H1 (cell line): ENCODE data around the gene HIVEP3. TPM values are rescaled to one million over a fixed set of nuclear protein-coding genes. Genes with fewer than 3 reads are reported as not detected.

Experiments
- CTCF ChIA-PET: fragments of 300-600 bp; sonication (Branson Sonifier 250); formaldehyde crosslinking; loops from one replicate; lab custom pipeline; 2021; ENCODE audit not compliant: partially characterized antibody; lab: Charles Lee
- POLR2A ChIA-PET: fragments of 300-600 bp; sonication (Branson Sonifier 250); formaldehyde crosslinking; loops from one replicate; lab custom pipeline; 2021; ENCODE audit warnings: inconsistent platforms; ENCODE audit not compliant: partially characterized antibody; lab: Charles Lee
- DNase-seq, 2 experiments: peaks; one replicate each; pipeline versions ENCODE4 v3.0.0 to v3.0.0-alpha.2; 2010 to 2022; ENCODE audit warnings: low spot score in 2 of 2, low read depth in 1 of 2, mixed read lengths in 1 of 2
- FAIRE-seq: peaks from 2 replicates; lab custom pipeline; 2011; peaks lifted over from hg19 to GRCh38; lab: Jason Lieb, UNC
- H2AFZ ChIP-seq: 2 replicates; pipeline ENCODE4 v1.8.1; 2012; ENCODE audit warnings: low read length, inconsistent platforms
- H2AK5ac ChIP-seq: 2 replicates; pipeline ENCODE4 v1.6.1; 2013; ENCODE audit warnings: low read depth, low read length
- H2BK120ac ChIP-seq: replicated peaks from 2 replicates; pipeline ENCODE3; 2013; ENCODE audit warnings: low read depth, low read length, inconsistent platforms
- H2BK12ac ChIP-seq: 2 replicates; pipeline ENCODE4 v1.6.1; 2013; ENCODE audit warnings: low read depth, low read length
- H2BK15ac ChIP-seq: 2 replicates; pipeline ENCODE4 v1.6.1; 2013; ENCODE audit warnings: low read length
- H2BK20ac ChIP-seq: 2 replicates; pipeline ENCODE4 v1.6.1; 2013; ENCODE audit warnings: low read length
- H2BK5ac ChIP-seq: 2 replicates; pipeline ENCODE4 v1.6.1; 2013; ENCODE audit warnings: low read depth, low read length
- H3K14ac ChIP-seq: 2 replicates; pipeline ENCODE4 v1.6.1; 2013; ENCODE audit warnings: inconsistent platforms; ENCODE audit not compliant: insufficient read length
- H3K18ac ChIP-seq: 2 replicates; pipeline ENCODE4 v1.6.1; 2013; ENCODE audit warnings: low read length; ENCODE audit errors: extremely low read depth
- H3K23ac ChIP-seq: 2 replicates; pipeline ENCODE4 v1.6.1; 2013; ENCODE audit warnings: inconsistent platforms; ENCODE audit not compliant: insufficient read length
- H3K23me2 ChIP-seq: 2 replicates; pipeline ENCODE4 v1.6.1; 2013; ENCODE audit warnings: low read depth, low read length
- H3K27ac ChIP-seq: 2 replicates; pipeline ENCODE4 v1.6.1; 2011; ENCODE audit warnings: low read depth, low read length, inconsistent platforms
- H3K27me3 ChIP-seq, 4 experiments: replicated peaks in 1 of 4; 1 replicate in 1 of 4; 2 replicates in 3 of 4; pipeline versions ENCODE4 v1.6.1 to v1.8.1; 2011 to 2013; ENCODE audit warnings: low read length in 3 of 4, mild to moderate bottlenecking in 3 of 4, inconsistent platforms in 2 of 4, mixed read lengths in 2 of 4, moderate library complexity in 1 of 4; ENCODE audit not compliant: control insufficient read depth in 3 of 4, insufficient read depth in 3 of 4; ENCODE audit errors: extremely low read depth in 1 of 4
- H3K36me3 ChIP-seq, 4 experiments: 2 replicates each; pipeline versions ENCODE4 v1.6.1 to v1.8.1; 2011 to 2013; ENCODE audit warnings: mild to moderate bottlenecking in 4 of 4, low read length in 3 of 4, moderate library complexity in 2 of 4, control low read depth in 1 of 4, inconsistent platforms in 1 of 4; ENCODE audit not compliant: insufficient read depth in 4 of 4, control insufficient read depth in 2 of 4
- H3K4ac ChIP-seq: replicated peaks from 2 replicates; pipeline ENCODE3; 2013; ENCODE audit warnings: low read length, low read depth, mixed read lengths, inconsistent platforms; ENCODE audit not compliant: insufficient read length
- H3K4me1 ChIP-seq, 4 experiments: replicated peaks in 1 of 4; 1 replicate in 1 of 4; 2 replicates in 3 of 4; pipeline versions ENCODE4 v1.6.1 to v1.8.1; 2011 to 2013; ENCODE audit warnings: low read length in 3 of 4, inconsistent platforms in 2 of 4, mixed read lengths in 1 of 4; ENCODE audit not compliant: insufficient read depth in 4 of 4, control insufficient read depth in 3 of 4
- H3K4me2 ChIP-seq, 2 experiments: 2 replicates each; pipeline versions ENCODE4 v1.6.1 to v1.8.1; 2011 to 2013; ENCODE audit warnings: low read depth in 2 of 2, low read length in 2 of 2, control low read depth in 1 of 2, inconsistent platforms in 1 of 2, mild to moderate bottlenecking in 1 of 2; ENCODE audit not compliant: insufficient read depth in 1 of 2
- H3K4me3 ChIP-seq, 4 experiments: fragments of 200-600, 300-600 bp in 1 of 4; sonication (generic), shearing (Covaris generic), sonication (Bioruptor Twin) in 1 of 4; 2 replicates each; pipeline versions ENCODE4 v1.5.1 to v1.8.1; 2011 to 2016; ENCODE audit warnings: low read length in 4 of 4, low read depth in 3 of 4, control low read depth in 2 of 4, inconsistent platforms in 2 of 4, mild to moderate bottlenecking in 2 of 4, mixed read lengths in 1 of 4, moderate library complexity in 1 of 4; ENCODE audit not compliant: insufficient read depth in 2 of 4; ENCODE audit errors: extremely low read depth in 1 of 4
- H3K56ac ChIP-seq: replicated peaks from 2 replicates; pipeline ENCODE3; 2013; ENCODE audit warnings: low read depth, mild to moderate bottlenecking, mixed read lengths, low read length, inconsistent platforms; ENCODE audit not compliant: insufficient read length
- H3K79me1 ChIP-seq: 2 replicates; pipeline ENCODE4 v1.6.1; 2013; ENCODE audit warnings: low read depth, low read length, control low read depth
- H3K79me2 ChIP-seq, 2 experiments: 2 replicates each; pipeline versions ENCODE4 v1.6.1 to v1.8.1; 2012 to 2013; ENCODE audit warnings: low read length in 2 of 2, mild to moderate bottlenecking in 2 of 2, inconsistent platforms in 1 of 2; ENCODE audit not compliant: insufficient read depth in 2 of 2, control insufficient read depth in 1 of 2
- H3K9ac ChIP-seq, 4 experiments: replicated peaks in 1 of 4; 1 replicate in 1 of 4; 2 replicates in 3 of 4; pipeline versions ENCODE4 v1.6.1 to v1.8.1; 2011 to 2013; ENCODE audit warnings: low read depth in 3 of 4, low read length in 3 of 4, control low read depth in 2 of 4, mild to moderate bottlenecking in 2 of 4, moderate library complexity in 2 of 4, inconsistent platforms in 1 of 4; ENCODE audit errors: extremely low read depth in 1 of 4
- H3K9me3 ChIP-seq, 2 experiments: 2 replicates each; pipeline versions ENCODE4 v1.6.1 to v1.8.1; 2012 to 2013; ENCODE audit warnings: mild to moderate bottlenecking in 2 of 2, moderate library complexity in 2 of 2, control low read depth in 1 of 2, inconsistent platforms in 1 of 2, low read depth in 1 of 2, low read length in 1 of 2, mixed read lengths in 1 of 2; ENCODE audit not compliant: insufficient read depth in 2 of 2
- H4K20me1 ChIP-seq, 2 experiments: replicated peaks in 1 of 2; 2 replicates each; pipeline versions ENCODE3 to v1.8.1; 2011 to 2013; ENCODE audit warnings: inconsistent platforms in 2 of 2, low read length in 2 of 2, mild to moderate bottlenecking in 1 of 2; ENCODE audit not compliant: insufficient read depth in 2 of 2, control insufficient read depth in 1 of 2
- H4K5ac ChIP-seq: 2 replicates; pipeline ENCODE4 v1.6.1; 2013; ENCODE audit warnings: low read length, low read depth, mixed read lengths, inconsistent platforms; ENCODE audit not compliant: insufficient read length
- H4K8ac ChIP-seq: 2 replicates; pipeline ENCODE4 v1.8.0; 2013; ENCODE audit warnings: mild to moderate bottlenecking, moderate library complexity, low read length, inconsistent platforms; ENCODE audit not compliant: insufficient read depth; ENCODE audit errors: extremely low read depth
- H4K91ac ChIP-seq: replicated peaks from 2 replicates; pipeline ENCODE3; 2013; ENCODE audit warnings: low read length, mixed read lengths, inconsistent platforms; ENCODE audit not compliant: insufficient read length
- ASH2L ChIP-seq: fragments of 200-600, 300-600 bp; sonication (generic); IDR thresholded peaks from one replicate; pipeline ENCODE4 v1.7.1; 2017; ENCODE audit warnings: low read length
- ATF3 ChIP-seq: IDR thresholded peaks from 2 replicates; pipeline ENCODE4 v1.6.1; 2011; ENCODE audit warnings: low read depth, mild to moderate bottlenecking, low read length; ENCODE audit not compliant: insufficient read depth
- BACH1 ChIP-seq: IDR thresholded peaks from 2 replicates; pipeline ENCODE4 v1.6.1; 2012; ENCODE audit warnings: low read length, improper control_type of control experiment
- CBX5 ChIP-seq: fragments of 300-800, 300-1000 bp; sonication (generic); IDR thresholded peaks from 2 replicates; pipeline ENCODE4 v1.7.1; 2016; ENCODE audit warnings: antibody characterized with exemption, low read length, low read depth
- CBX8 ChIP-seq: fragments of 300-800, 300-1000 bp; sonication (generic); IDR thresholded peaks from 2 replicates; pipeline ENCODE4 v1.7.1; 2016; ENCODE audit warnings: low read depth, low read length, borderline replicate concordance
- CREB1 ChIP-seq: IDR thresholded peaks from 2 replicates; pipeline ENCODE4 v1.6.1; 2012; ENCODE audit warnings: inconsistent platforms
- HDAC6 ChIP-seq: IDR thresholded peaks from one replicate; pipeline ENCODE4 v1.7.1; 2012; ENCODE audit warnings: low read depth, mild to moderate bottlenecking, inconsistent platforms, low read length, moderate library complexity
- KDM1A ChIP-seq: fragments of 200-600, 300-600 bp; sonication (generic); IDR thresholded peaks from 2 replicates; pipeline ENCODE4 v1.7.1; 2016; ENCODE audit warnings: mild to moderate bottlenecking, low read length, borderline replicate concordance
- NRF1 ChIP-seq: IDR thresholded peaks from 2 replicates; pipeline ENCODE4 v1.6.1; 2011; ENCODE audit warnings: mild to moderate bottlenecking, low read depth, low read length, improper control_type of control experiment
- PHF8 ChIP-seq: fragments of 200-600 bp; sonication (generic); conservative IDR thresholded peaks from 2 replicates; pipeline ENCODE4 v1.7.1; 2012; ENCODE audit warnings: low read depth, mild to moderate bottlenecking, inconsistent platforms, low read length, moderate library complexity
- POLR2AphosphoS5 ChIP-seq: IDR thresholded peaks from 2 replicates; pipeline ENCODE4 v1.6.1; 2011; ENCODE audit warnings: low read depth, low read length
- SIRT6 ChIP-seq: IDR thresholded peaks from one replicate; pipeline ENCODE4 v1.7.1; 2012; ENCODE audit warnings: low read length, inconsistent platforms
- SIX5 ChIP-seq: IDR thresholded peaks from 2 replicates; pipeline ENCODE4 v1.6.1; 2011; ENCODE audit warnings: mild to moderate bottlenecking, low read depth, low read length
- ZNF274 ChIP-seq: IDR thresholded peaks from 2 replicates; pipeline ENCODE4 v1.7.0; 2012; ENCODE audit warnings: low read length, borderline replicate concordance; ENCODE audit errors: extremely low read depth
- WGBS, 2 experiments: shearing (Covaris generic) in 1 of 2; methylation state at CpG; one replicate each; pipeline versions ENCODE4 v1.1.6 to v1.1.7; 2013 to 2015; ENCODE audit warnings: low lambda C conversion rate in 2 of 2, mixed read lengths in 2 of 2, inconsistent platforms in 1 of 2, low coverage in 1 of 2, missing lambda C conversion rate in 1 of 2; ENCODE audit not compliant: insufficient replicate concordance in 2 of 2, insufficient coverage in 1 of 2, insufficient read length in 1 of 2; ENCODE audit errors: extremely low coverage in 1 of 2, missing lambda C conversion rate in 1 of 2; 5-methylcytosine and 5-hydroxymethylcytosine counted together
- polyA plus RNA-seq, 7 experiments: library from polyadenylated mRNA; depleted of rRNA in 3 of 7; stranded (reverse) in 5 of 7; unstranded in 2 of 7; fragments of >200 nt in 5 of 7; fragments of 200-250 nt in 2 of 7; gene quantifications; 1 replicate in 5 of 7; 2 replicates in 1 of 7; 4 replicates in 1 of 7; pipeline versions ENCODE4 v1.2.1 to v1.2.3, GENCODE V29; 2011 to 2013; ENCODE audit warnings: missing spikeins in 2 of 7, mixed read lengths in 2 of 7
- total RNA-seq: library from RNA; stranded (reverse); fragmentation: NEBNext Ultra II Directional; extraction: Animal tissue kit (Norgen Biotek cat#: 25700); gene quantifications from 2 replicates; pipeline ENCODE4 v1.2.1, GENCODE V29; 2021

Gene HIVEP3
- total and polyA plus RNA-seq, 2 of the 8 experiments (the other 6 are each of a cell fraction or from before 2014, with no cell fraction given) = 0.24 to 0.69 TPM

GRCh38 chr1:41719590-41719989 lies 199.1 kb downstream of the HIVEP3 start:
- no peaks in the 10 kb centered on the region for H3K27me3 ChIP-seq
- no peak overlapping the region for H3K9ac ChIP-seq
- H3K4me3 ChIP-seq = no peak overlapping the region
- H4K8ac ChIP-seq = no peak overlapping the region
- H2BK120ac ChIP-seq = no peak overlapping the region
- H3K4ac ChIP-seq = no peak overlapping the region
- CTCF ChIA-PET = interaction anchor here (1.0 kb wide), 1 partner anchor 659 kb away, joined by 3 read pairs; no protein-coding TSS in a partner anchor
- H3K23me2 ChIP-seq = no peaks in the 10 kb centered on the region; the same call in 1 of the 2 replicates
- peaks cover 0 to 3% (median 0%) of the 10 kb centered on the region in 4 experiments; a peak in 1 of 7 replicates for H3K4me1 ChIP-seq
- H3K27ac ChIP-seq = no peak overlapping the region
- H3K4me2 ChIP-seq = no peak overlapping the region
- no peak overlapping the region for H2BK15ac ChIP-seq
- no peak overlapping the region for H2AK5ac ChIP-seq
- DNase-seq (no peak), FAIRE-seq (no peak)
- H2BK5ac ChIP-seq = no peak overlapping the region
- no peak overlapping the region for H2BK12ac ChIP-seq
- no peak overlapping the region for H4K91ac ChIP-seq
- no peaks in the 10 kb centered on the region for H3K9me3 ChIP-seq
- TF ChIP-seq NRF1 = no peak
- TF ChIP-seq HDAC6 = no peak
- no peak for TF ChIP-seq POLR2AphosphoS5
- TF ChIP-seq CBX5 = no peak
- no peak for TF ChIP-seq SIRT6
- no peak for TF ChIP-seq PHF8
- no peak for TF ChIP-seq KDM1A
- TF ChIP-seq ATF3 = no peak
- TF ChIP-seq ASH2L = no peak
- no peak for TF ChIP-seq ZNF274
- TF ChIP-seq CBX8 = no peak
- TF ChIP-seq SIX5 = no peak
- TF ChIP-seq BACH1 = no peak
- TF ChIP-seq CREB1 = no peak
- H2BK20ac ChIP-seq = no peak overlapping the region
- H3K36me3 ChIP-seq = no peaks in the 10 kb centered on the region
- no peak overlapping the region for H2AFZ ChIP-seq
- H3K23ac ChIP-seq = no peak overlapping the region
- no peak overlapping the region for H3K14ac ChIP-seq
- H3K79me2 ChIP-seq = no peaks in the 10 kb centered on the region
- H4K20me1 ChIP-seq = no peaks in the 10 kb centered on the region
- H3K79me1 ChIP-seq = no peaks in the 10 kb centered on the region
- no peak overlapping the region for H3K18ac ChIP-seq
- 89% methylated on average over 5 of the region's 5 CpGs; no CpG with 5 or more reads in 1 of the 2 experiments for WGBS, 2 experiments
- H4K5ac ChIP-seq = no peak overlapping the region
- no peak overlapping the region for H3K56ac ChIP-seq
- POLR2A ChIA-PET = no interaction called here
